Neural cell (in vitro differentiated cells): ENCODE results near the gene GMEB2.
"Not testable (repeated sequence)": the region's sequence is repeated elsewhere in the genome, so short reads cannot be mapped to it uniquely, and the experiment has no call there.

Source experiments
- POLR2AphosphoS5 ChIP-seq: IDR thresholded peaks from 2 replicates; pipeline ENCODE4 v1.6.1; 2012
- TAF1 ChIP-seq: IDR thresholded peaks from 2 replicates; pipeline ENCODE4 v1.6.1; 2012; ENCODE audit warnings: low read depth
- TF ChIP-seq, protein P1 (sequence below): fragments of 450-650 bp; IDR thresholded peaks from 2 replicates; pipeline ENCODE4 v1.5.1; 2014; ENCODE audit warnings: antibody characterized with exemption, mild to moderate bottlenecking, moderate library complexity; ENCODE audit not compliant: poor library complexity, severe bottlenecking
- TF ChIP-seq, protein P2 (sequence below): IDR thresholded peaks from 2 replicates; pipeline ENCODE4 v1.6.1; 2012; ENCODE audit warnings: borderline replicate concordance

DNA sequence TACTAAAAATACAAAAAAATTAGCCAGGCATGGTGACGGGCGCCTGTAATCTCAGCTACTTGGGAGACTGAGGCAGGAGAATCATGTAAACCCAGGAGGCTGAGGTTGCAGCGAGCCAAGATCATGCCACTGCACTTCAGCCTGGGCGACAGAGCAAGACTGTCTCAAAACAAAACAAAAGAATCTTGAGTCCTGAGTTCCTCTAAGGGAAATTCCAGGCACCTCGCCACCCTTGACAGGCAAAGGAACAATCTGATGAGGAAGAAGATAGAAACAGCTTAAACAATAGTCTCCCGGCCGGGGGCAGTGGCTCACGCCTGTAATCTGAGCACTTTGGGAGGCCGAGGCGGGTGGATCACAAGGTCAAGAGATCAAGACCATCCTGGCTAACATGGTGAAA, 4.5 kb upstream of the GMEB2 start:
- TF ChIP-seq, protein P1, sequence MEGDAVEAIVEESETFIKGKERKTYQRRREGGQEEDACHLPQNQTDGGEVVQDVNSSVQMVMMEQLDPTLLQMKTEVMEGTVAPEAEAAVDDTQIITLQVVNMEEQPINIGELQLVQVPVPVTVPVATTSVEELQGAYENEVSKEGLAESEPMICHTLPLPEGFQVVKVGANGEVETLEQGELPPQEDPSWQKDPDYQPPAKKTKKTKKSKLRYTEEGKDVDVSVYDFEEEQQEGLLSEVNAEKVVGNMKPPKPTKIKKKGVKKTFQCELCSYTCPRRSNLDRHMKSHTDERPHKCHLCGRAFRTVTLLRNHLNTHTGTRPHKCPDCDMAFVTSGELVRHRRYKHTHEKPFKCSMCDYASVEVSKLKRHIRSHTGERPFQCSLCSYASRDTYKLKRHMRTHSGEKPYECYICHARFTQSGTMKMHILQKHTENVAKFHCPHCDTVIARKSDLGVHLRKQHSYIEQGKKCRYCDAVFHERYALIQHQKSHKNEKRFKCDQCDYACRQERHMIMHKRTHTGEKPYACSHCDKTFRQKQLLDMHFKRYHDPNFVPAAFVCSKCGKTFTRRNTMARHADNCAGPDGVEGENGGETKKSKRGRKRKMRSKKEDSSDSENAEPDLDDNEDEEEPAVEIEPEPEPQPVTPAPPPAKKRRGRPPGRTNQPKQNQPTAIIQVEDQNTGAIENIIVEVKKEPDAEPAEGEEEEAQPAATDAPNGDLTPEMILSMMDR, result not testable (repeated sequence)
- TF ChIP-seq TAF1, POLR2AphosphoS5: not testable (repeated sequence)
- TF ChIP-seq, protein P2, sequence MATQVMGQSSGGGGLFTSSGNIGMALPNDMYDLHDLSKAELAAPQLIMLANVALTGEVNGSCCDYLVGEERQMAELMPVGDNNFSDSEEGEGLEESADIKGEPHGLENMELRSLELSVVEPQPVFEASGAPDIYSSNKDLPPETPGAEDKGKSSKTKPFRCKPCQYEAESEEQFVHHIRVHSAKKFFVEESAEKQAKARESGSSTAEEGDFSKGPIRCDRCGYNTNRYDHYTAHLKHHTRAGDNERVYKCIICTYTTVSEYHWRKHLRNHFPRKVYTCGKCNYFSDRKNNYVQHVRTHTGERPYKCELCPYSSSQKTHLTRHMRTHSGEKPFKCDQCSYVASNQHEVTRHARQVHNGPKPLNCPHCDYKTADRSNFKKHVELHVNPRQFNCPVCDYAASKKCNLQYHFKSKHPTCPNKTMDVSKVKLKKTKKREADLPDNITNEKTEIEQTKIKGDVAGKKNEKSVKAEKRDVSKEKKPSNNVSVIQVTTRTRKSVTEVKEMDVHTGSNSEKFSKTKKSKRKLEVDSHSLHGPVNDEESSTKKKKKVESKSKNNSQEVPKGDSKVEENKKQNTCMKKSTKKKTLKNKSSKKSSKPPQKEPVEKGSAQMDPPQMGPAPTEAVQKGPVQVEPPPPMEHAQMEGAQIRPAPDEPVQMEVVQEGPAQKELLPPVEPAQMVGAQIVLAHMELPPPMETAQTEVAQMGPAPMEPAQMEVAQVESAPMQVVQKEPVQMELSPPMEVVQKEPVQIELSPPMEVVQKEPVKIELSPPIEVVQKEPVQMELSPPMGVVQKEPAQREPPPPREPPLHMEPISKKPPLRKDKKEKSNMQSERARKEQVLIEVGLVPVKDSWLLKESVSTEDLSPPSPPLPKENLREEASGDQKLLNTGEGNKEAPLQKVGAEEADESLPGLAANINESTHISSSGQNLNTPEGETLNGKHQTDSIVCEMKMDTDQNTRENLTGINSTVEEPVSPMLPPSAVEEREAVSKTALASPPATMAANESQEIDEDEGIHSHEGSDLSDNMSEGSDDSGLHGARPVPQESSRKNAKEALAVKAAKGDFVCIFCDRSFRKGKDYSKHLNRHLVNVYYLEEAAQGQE, result not testable (repeated sequence)
